OCI-M2 (cell line): Measurements from ENCODE around the gene VASN.
"Not testable (repeated sequence)": the region's sequence is repeated elsewhere in the genome, so short reads cannot be mapped to it uniquely, and the experiment has no call there.

Experiments used
- DNase-seq: peaks from one replicate; lab custom pipeline; 2025; ENCODE audit not compliant: unreplicated experiment; lab: John Stamatoyannopoulos, UW

Gene VASN

GRCh38 chr16:4371357-4372000, at the start of gene VASN:
Gene VASN, plus strand, starts transcription at chr16:4371848. Its CDS starts 9,030 bp downstream, at chr16:4380878.
- no peak for DNase-seq

- DNase-seq: no peak
These were observed 49.3 kb upstream of the VASN start for GRCh38 chr16:4322121-4323052.

GRCh38 chr16:4323071-4323844, 48.4 kb upstream of the VASN start:
- DNase-seq: no peak

GRCh38 chr16:4323845-4324488, 47.7 kb upstream of the VASN start:
- no peak for DNase-seq

GRCh38 chr16:4324492-4325252, 47.0 kb upstream of the VASN start:
- DNase-seq: no peak

- DNase-seq: no peak
These were observed 46.3 kb upstream of the VASN start for GRCh38 chr16:4325253-4325758.

- DNase-seq: no peak
These were observed 44.1 kb upstream of the VASN start for GRCh38 chr16:4327386-4328045.

GRCh38 chr16:4328046-4328781, 43.4 kb upstream of the VASN start:
- no peak for DNase-seq

GRCh38 chr16:4328782-4329775, 42.6 kb upstream of the VASN start:
- no peak for DNase-seq

- DNase-seq: no peak
These were observed 41.3 kb upstream of the VASN start for GRCh38 chr16:4330277-4330874.

GRCh38 chr16:4332083-4332482, 39.6 kb upstream of the VASN start:
- no peak for DNase-seq

- DNase-seq: no peak
These were observed 38.9 kb upstream of the VASN start for GRCh38 chr16:4332623-4333307.

GRCh38 chr16:4333308-4333638, 38.4 kb upstream of the VASN start:
- DNase-seq: no peak

GRCh38 chr16:4333714-4334113, 37.9 kb upstream of the VASN start:
- DNase-seq: not testable (repeated sequence)

GRCh38 chr16:4334724-4335495, 36.7 kb upstream of the VASN start:
- DNase-seq: no peak
